HG02970 (cell line): ENCODE measurements around the gene DENND1A.
"Not testable (repeated sequence)": the region's sequence is repeated elsewhere in the genome, so short reads cannot be mapped to it uniquely, and the experiment has no call there.

Experiments
- ATAC-seq: cut with Tn5 transposase; IDR thresholded peaks from one replicate; pipeline ENCODE4 v1.9.1; 2021; ENCODE audit warnings: mild to moderate bottlenecking, moderate library complexity, moderate number of reproducible peaks; ENCODE audit not compliant: unreplicated experiment, low FRiP score

DENND1A gene

GRCh38 chr9:123929870-123930831 is at the start of gene DENND1A:
DENND1A (minus strand) TSS chr9:123930126; CDS start chr9:123929905, 221 bp downstream.
- ATAC-seq, result peak; percentile 81

GRCh38 chr9:123978981-123979380 is 49.1 kb upstream of the DENND1A start:
- ATAC-seq, result no peak

- ATAC-seq, result not testable (repeated sequence)
Measured at GRCh38 chr9:123976579-123976978, 46.7 kb upstream of the DENND1A start.

- no peak for ATAC-seq
Measured at GRCh38 chr9:123975871-123976270, 45.9 kb upstream of the DENND1A start.

DNA sequence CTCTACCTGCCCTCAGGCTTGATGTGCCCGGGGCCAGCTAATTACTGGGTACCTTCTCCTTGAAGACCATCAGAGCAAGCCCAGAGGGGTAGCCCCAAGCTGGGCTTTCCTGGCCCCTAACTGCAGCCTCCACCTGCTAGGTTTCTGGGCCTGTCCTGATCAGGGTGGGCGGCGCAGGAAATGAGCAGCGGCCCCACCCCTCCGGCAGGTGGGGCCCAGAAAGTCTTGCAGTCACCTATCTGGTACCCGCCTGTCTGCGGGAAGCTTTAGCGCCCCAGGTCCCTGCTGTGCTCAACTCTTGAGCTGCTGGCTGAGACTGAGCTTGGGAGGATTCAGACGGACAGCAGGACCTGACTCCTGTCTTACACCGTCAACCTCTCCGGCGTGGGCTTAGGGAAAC is 44.5 kb upstream of the DENND1A start:
- no peak for ATAC-seq

- ATAC-seq, result no peak
Measured at GRCh38 chr9:123973590-123974223, 43.8 kb upstream of the DENND1A start.

DNA sequence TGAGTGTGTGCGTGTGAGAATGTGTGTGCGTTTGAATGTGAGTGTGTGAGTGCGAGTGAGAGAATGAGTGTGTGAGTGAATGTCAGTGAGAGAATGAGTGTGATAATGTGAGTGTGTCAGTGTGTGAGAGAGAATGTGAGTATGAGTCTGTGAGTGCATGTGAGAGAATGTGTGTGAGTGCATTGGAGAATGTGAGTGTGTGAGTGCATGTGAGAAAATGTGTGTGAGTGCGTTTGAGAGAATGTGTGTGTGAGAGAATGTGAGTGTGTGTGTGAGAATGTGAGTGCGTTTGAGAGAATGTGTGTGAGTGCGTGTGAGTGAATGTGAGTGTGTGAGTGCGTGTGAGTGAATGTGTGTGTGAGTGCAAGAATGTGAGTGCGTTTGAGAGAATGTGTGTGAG is 42.7 kb upstream of the DENND1A start:
- ATAC-seq, result no peak

DNA sequence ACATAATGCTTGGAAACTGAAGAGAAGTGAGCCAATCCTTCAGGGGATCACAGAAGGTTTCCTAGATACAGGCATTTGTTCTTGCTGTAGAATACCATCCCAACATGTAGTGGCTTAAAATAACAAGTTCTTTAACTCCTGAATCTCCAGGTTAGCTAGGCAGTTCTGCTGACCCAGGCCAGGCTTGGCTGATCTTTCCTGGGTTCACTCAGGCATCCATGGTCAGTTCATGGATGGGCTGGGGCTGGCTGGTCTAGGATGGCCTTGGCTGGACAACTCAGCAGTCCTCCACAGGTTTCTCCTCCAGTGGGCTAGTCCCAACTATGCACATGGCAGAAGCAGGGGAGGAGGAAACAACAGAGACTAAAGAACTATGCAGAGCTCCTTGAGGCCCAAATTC is 37.4 kb upstream of the DENND1A start:
- ATAC-seq, result no peak

GRCh38 chr9:123965801-123966686 is 36.1 kb upstream of the DENND1A start:
- ATAC-seq, result no peak

DNA sequence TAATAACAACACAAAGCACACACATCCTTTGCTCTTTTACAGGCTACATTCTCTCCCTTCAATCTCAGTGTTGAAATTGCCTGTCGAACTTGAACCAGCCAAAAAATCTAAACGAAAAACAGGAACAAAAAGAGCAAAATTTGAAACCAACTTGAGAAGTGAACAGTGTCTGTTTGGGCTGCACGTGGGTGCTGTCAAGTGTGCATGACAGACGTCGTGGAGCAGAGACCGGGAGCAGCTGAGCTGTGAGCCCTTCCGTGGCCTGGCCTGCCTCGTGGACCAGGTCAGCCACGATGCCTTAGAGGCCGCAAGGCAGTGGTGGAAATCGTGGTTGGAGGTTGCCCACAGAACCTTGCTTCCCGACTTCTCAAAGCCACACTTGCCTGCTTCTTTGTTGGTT is 34.8 kb upstream of the DENND1A start:
- ATAC-seq, result no peak

- ATAC-seq, result no peak
Measured at GRCh38 chr9:123960965-123961364, 31.0 kb upstream of the DENND1A start.

GRCh38 chr9:123960366-123960765 is 30.4 kb upstream of the DENND1A start:
- ATAC-seq, result no peak

- ATAC-seq, result no peak
Measured at GRCh38 chr9:123959787-123960186, 29.9 kb upstream of the DENND1A start.

DNA sequence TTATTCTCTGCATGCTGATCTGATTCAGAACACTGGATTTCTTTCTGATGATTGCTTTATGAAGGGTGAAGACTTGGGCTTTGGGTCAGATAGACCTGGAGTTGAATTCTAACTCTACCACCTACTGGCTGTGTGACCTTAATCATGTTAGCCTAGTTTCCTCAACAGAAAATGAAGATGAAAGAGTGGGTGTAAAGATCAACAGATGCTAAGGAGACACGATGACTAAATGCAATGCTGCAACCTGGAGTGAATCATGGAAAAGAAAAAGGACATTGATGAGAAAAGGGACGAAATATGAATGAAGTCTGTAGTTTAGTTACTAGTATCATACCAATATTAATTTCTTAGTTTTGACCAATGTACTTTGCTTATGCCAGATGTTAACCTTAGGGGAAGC is 27.8 kb upstream of the DENND1A start:
- ATAC-seq, result no peak

DNA sequence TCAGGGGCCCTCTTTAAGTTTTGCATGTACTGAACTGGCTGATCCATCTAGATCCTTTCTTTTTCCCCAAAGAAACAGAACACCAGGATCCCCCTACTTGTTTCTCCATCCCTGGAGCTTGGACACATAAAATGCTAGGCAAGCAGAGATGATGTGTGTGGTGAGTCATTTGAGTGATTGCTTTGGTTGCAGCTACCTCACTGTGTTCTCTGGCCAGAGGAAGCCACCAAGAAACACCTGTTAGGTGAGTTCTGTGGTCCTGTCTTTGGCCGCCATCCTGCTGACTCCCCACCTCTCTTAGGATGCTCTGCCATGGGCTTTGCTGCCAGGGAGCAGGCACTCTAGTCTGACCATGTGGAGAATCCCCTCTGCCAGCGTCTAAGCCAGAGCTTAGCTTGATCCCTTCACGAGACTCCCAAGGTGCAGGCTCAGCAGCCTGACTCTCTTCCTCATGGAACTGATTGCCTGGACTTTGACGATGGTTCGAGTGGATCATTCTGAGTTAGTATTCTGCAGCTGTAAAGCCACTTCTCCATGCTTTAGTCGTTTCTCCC is 27.3 kb upstream of the DENND1A start:
- no peak for ATAC-seq

DNA sequence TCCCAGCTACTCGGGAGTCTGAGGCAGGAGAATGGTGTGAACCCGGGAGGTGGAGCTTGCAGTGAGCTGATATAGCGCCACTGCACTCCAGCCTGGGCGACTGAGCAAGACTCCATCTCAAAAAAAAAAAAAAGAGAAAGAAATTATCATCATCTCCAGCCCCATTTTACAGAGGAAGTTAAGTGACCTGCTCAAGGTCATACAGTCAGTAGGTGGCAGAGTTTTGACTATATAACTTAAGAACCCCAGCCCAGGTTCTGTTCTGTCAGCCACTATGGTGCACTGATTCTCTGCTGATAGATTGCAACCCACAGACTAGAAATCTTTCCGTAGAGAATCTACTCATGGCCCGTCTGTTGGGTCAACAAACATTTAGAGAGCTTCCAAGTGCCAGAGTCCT is 25.7 kb upstream of the DENND1A start:
- ATAC-seq, result no peak

DNA sequence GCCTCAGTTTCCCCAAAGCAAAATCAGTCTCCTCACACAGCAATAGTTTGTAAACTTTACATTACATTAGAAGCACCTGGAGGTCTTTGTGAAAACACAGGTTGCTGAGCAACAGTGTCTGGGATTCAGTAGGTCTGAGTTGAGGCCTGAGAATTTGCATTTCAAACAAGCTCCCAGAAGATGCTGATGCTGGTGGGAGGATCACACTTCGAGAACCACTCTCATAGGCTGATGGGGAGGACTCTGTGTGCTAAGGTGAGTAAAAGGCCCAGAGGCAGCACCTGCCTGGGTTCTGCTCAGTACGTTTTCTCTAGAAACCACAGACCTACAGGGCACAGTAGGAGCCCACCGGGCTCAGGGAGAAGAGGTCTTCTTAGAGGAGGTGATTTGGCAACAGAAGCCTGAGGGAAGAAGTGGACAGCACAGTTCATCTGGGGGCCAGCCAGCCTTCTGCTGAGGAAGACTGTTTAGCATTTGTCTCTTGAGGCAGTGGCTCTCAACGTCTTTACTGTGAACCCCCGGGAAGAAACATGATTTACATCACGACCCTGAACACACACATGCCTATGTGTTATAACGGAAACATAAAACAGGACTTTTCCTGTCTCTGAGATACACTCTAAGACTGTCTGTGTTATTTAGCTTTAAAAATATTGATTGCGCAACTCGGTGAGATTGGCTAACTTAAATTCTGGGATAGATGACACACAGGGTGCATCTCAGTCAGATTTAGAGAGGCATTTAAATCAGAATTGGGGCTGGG is 24.8 kb upstream of the DENND1A start:
- no peak for ATAC-seq

GRCh38 chr9:123952641-123953495 is 22.9 kb upstream of the DENND1A start:
- ATAC-seq, result no peak

DNA sequence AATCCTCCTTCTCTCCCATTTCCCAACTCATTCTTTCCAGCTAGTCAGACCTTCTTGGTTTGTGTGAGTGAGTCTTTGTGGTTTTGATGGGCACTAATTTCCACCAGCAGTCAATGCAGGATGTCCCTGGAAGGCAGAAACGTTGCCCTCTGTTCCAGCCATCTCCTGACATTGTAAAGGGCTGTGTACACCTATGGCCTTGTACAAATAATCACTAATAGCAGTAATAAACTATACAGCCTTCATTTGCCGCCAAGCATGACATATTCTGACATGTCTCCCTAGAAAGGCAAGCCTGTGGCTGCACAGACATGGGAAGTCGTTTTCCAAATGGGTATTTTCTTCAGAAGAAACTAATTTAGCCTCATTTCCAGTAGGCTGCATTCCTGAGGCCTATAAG is 18.4 kb upstream of the DENND1A start:
- no peak for ATAC-seq
